Measurements from ENCODE around the gene SHROOM3. TPM values are rescaled to one million over a fixed set of nuclear protein-coding genes. Genes with fewer than 3 reads are reported as not detected.

The SHROOM3 gene
- total and polyA plus RNA-seq, 2 experiments from 2014 or later: 11.3 to 73.5 TPM

DNA sequence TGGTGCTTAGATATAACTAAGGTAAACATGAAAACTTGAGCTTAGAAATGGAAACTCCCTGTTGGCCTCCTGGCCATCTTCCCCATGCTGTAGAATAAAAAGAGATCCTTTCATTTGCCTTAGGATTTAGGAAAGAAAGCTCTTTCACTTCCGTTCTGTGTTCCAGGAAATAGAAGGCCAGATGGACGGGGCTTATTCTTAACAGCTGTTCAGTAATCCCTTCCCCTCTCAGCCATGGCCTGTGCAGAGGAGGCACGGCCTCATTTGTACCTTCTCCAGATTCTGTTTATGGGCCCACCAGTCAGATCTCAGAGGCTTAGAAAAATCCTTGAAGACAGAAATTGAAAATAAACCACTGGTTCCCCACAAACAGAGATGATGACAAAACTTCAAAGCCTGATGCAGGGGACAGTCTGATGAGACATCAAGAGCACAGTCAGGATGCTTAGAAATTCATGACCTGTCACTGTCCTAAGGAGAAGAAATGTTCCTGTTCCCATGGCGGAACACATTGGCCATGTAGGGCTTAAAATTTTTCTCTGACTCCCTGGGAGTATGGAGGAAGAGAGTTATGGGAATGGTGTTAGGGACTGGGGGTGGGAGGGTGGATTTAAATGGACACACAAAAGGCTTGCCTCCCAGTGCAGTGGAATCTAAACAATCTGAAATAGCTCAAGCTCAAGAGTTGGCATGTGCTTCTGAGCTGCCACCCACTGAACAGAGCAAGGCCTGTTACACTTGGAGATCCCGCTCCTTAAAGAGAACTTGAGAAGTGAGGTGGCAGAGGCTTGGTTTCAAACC, 274.1 kb downstream of the SHROOM3 start:
- H3K36me3 Mint-ChIP-seq (ENCODE audit: low read depth): peaks cover 24% of the 10 kb centered on the region
- Histone ChIP-seq H3K4me3 (no peak overlapping the region), H3K9me2 (ENCODE audit: insufficient read depth) (no peaks in the 10 kb centered on the region; the same call in 1 of the 2 replicates), H3K4me2 (no peak overlapping the region), H3K4me1 (ENCODE audit: insufficient read depth) (peaks cover 24% of the 10 kb centered on the region), H4K20me1 (replicated peaks; ENCODE audit: insufficient read depth) (peaks cover 13% of the 10 kb centered on the region), H2AFZ (no peak overlapping the region), H3K36me3 (ENCODE audit: insufficient read depth) (peaks cover 29% of the 10 kb centered on the region), H3K27me3 (ENCODE audit: insufficient read depth) (no peaks in the 10 kb centered on the region), H3F3A (replicated peaks; ENCODE audit: low read depth) (peaks cover under 1% of the 10 kb centered on the region; the same call in 1 of the 2 replicates), H3K79me2 (replicated peaks; ENCODE audit: insufficient read depth) (peaks cover 49% of the 10 kb centered on the region), H3K27ac (ENCODE audit: low read depth) (0 out of 2 replicates have a peak overlapping the region, but pooled peaks have one; percentile 19)
- no peak for DNase-seq (ENCODE audit: low spot score)
- peaks cover 49% of the 10 kb centered on the region for H3K4me1 Mint-ChIP-seq
- ATAC-seq: no peak
- no peaks in the 10 kb centered on the region for H3K9me3 Mint-ChIP-seq
- no peak for TF ChIP-seq ZNF331 (CRISPR knock-in tag; IDR thresholded peaks at IDR 0.05; ENCODE audit: low read depth)
- H3K27ac Mint-ChIP-seq: 0 out of 2 replicates have a peak overlapping the region, but pooled peaks have one; percentile 6
- H3K27me3 Mint-ChIP-seq (ENCODE audit: insufficient read depth, low read depth, poor library complexity): no peaks in the 10 kb centered on the region
- no peak overlapping the region for H3K4me3 Mint-ChIP-seq

GRCh38 chr4:76709772-76710090, 274.7 kb downstream of the SHROOM3 start:
- Histone ChIP-seq H4K20me1 (replicated peaks; ENCODE audit: insufficient read depth) (peaks cover 18% of the 10 kb centered on the region), H3F3A (replicated peaks; ENCODE audit: low read depth) (no peaks in the 10 kb centered on the region), H3K4me1 (ENCODE audit: insufficient read depth) (peaks cover 19% of the 10 kb centered on the region), H3K27ac (ENCODE audit: low read depth) (0 out of 2 replicates have a peak overlapping the region, but pooled peaks have one; percentile 19), H3K79me2 (replicated peaks; ENCODE audit: insufficient read depth) (peaks cover 50% of the 10 kb centered on the region), H2AFZ (no peak overlapping the region), H3K27me3 (ENCODE audit: insufficient read depth) (no peaks in the 10 kb centered on the region), H3K4me2 (no peak overlapping the region), H3K36me3 (ENCODE audit: insufficient read depth) (peaks cover 33% of the 10 kb centered on the region), H3K4me3 (no peak overlapping the region), H3K9me2 (ENCODE audit: insufficient read depth) (no peaks in the 10 kb centered on the region; the same call in 1 of the 2 replicates)
- DNase-seq (ENCODE audit: low spot score) (no peak), ATAC-seq (no peak)
- Mint-ChIP-seq H3K4me3 (no peak overlapping the region), H3K27me3 (ENCODE audit: insufficient read depth, low read depth, poor library complexity) (no peaks in the 10 kb centered on the region), H3K9me3 (no peaks in the 10 kb centered on the region), H3K4me1 (peaks cover 44% of the 10 kb centered on the region), H3K27ac (peak overlapping the region; percentile 9; the same call in 1 of the 2 replicates), H3K36me3 (ENCODE audit: low read depth) (peaks cover 24% of the 10 kb centered on the region)
- no peak for TF ChIP-seq REST (IDR thresholded peaks at IDR 0.05; ENCODE audit: unreplicated experiment)

DNA sequence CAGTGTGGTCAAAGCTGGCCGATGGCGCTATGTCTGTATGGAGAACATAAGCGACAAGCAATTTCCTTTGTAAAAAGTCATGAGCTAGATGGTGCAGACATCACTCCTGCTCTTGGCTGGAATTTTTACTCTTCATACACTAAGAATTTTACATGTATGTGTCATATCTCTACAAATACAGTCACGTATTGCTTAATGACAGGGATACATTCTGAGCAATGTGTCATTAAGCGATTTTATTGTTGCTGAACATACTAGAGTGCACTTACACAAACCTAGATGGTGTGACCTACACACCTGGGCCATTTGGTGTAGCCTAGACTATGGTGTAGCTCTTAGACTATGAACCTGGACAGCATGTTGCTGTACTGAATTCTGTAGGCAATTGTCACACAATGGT, 277.5 kb downstream of the SHROOM3 start:
- Histone ChIP-seq H4K20me1 (replicated peaks; ENCODE audit: insufficient read depth) (peaks cover 38% of the 10 kb centered on the region), H3K27me3 (ENCODE audit: insufficient read depth) (no peaks in the 10 kb centered on the region), H3K4me1 (ENCODE audit: insufficient read depth) (peaks cover 31% of the 10 kb centered on the region), H3K4me2 (no peak overlapping the region), H3K9me2 (ENCODE audit: insufficient read depth) (no peaks in the 10 kb centered on the region), H3K27ac (ENCODE audit: low read depth) (no peak overlapping the region), H3F3A (replicated peaks; ENCODE audit: low read depth) (no peaks in the 10 kb centered on the region), H3K4me3 (no peak overlapping the region), H3K79me2 (replicated peaks; ENCODE audit: insufficient read depth) (peaks cover 50% of the 10 kb centered on the region), H2AFZ (no peak overlapping the region), H3K36me3 (ENCODE audit: insufficient read depth) (peaks cover 33% of the 10 kb centered on the region)
- ATAC-seq: no peak
- peaks cover 47% of the 10 kb centered on the region for H3K4me1 Mint-ChIP-seq
- H3K36me3 Mint-ChIP-seq (ENCODE audit: low read depth): peaks cover 18% of the 10 kb centered on the region
- no peak overlapping the region for H3K27ac Mint-ChIP-seq
- no peak for TF ChIP-seq EZH2 (IDR thresholded peaks at IDR 0.05; ENCODE audit: low read depth, unreplicated experiment)
- no peak for TF ChIP-seq NANOG (IDR thresholded peaks at IDR 0.05; ENCODE audit: borderline replicate concordance)
- TF ChIP-seq POLR2AphosphoS5 (IDR thresholded peaks at IDR 0.05; ENCODE audit: low read depth): no peak
- TF ChIP-seq ZNF331 (CRISPR knock-in tag; IDR thresholded peaks at IDR 0.05; ENCODE audit: low read depth): no peak
- no peak for TF ChIP-seq ZNF114 (CRISPR knock-in tag; IDR thresholded peaks at IDR 0.05)
- no peak for TF ChIP-seq EZH2phosphoT487 (IDR thresholded peaks at IDR 0.05; ENCODE audit: unreplicated experiment)
- TF ChIP-seq STAT1 (IDR thresholded peaks at IDR 0.05; ENCODE audit: unreplicated experiment): no peak
- TF ChIP-seq, protein P1, sequence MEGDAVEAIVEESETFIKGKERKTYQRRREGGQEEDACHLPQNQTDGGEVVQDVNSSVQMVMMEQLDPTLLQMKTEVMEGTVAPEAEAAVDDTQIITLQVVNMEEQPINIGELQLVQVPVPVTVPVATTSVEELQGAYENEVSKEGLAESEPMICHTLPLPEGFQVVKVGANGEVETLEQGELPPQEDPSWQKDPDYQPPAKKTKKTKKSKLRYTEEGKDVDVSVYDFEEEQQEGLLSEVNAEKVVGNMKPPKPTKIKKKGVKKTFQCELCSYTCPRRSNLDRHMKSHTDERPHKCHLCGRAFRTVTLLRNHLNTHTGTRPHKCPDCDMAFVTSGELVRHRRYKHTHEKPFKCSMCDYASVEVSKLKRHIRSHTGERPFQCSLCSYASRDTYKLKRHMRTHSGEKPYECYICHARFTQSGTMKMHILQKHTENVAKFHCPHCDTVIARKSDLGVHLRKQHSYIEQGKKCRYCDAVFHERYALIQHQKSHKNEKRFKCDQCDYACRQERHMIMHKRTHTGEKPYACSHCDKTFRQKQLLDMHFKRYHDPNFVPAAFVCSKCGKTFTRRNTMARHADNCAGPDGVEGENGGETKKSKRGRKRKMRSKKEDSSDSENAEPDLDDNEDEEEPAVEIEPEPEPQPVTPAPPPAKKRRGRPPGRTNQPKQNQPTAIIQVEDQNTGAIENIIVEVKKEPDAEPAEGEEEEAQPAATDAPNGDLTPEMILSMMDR (conservative IDR thresholded peaks at IDR 0.05; ENCODE audit: low read depth in 2 of 2): no peak
- no peak for DNase-seq (ENCODE audit: low spot score)
- no peak overlapping the region for H3K4me3 Mint-ChIP-seq
- peaks cover 2% of the 10 kb centered on the region for H3K27me3 Mint-ChIP-seq (ENCODE audit: insufficient read depth, low read depth, poor library complexity)
- no peaks in the 10 kb centered on the region for H3K9me3 Mint-ChIP-seq

Measured in GM23338 (cell line).